ENCODE data around the gene PCSK6. TPM values are rescaled to one million over a fixed set of nuclear protein-coding genes. Genes with fewer than 3 reads are reported as not detected.

The PCSK6 gene
- total and polyA plus RNA-seq, 7 experiments from 2014 or later = 0.12 to 3.0 (median 0.70) TPM; not detected in 1

GRCh38 chr15:101277038-101277822, 212.3 kb downstream of the PCSK6 start, which contains the start of gene SELENOS:
TSS of gene SELENOS (minus strand) at chr15:101277485. CDS start at chr15:101277417, 68 bp downstream.
- DNase-seq (peak; percentile 74 to 98 (median 84)), ATAC-seq (peak; percentile 99)
- intact Hi-C loops (cut with micrococcal nuclease) = loop anchor here (1.0 to 10.0 kb wide), 9 partner anchors 17 to 675 kb away; partner anchors contain the start of genes CHSY1 (in 2 of the 2), ASB7 (in 1 of the 2), LINS1 (in 1 of the 2) and SNRPA1 (in 1 of the 2)
- H3K9me3 Mint-ChIP-seq = peaks cover 0 to 3% (median 0%) of the 10 kb centered on the region in 11 donors
- H3K27me3 ChIP-seq (ENCODE audit: control insufficient read depth in 2 of 2, insufficient read depth in 2 of 2, low read length in 2 of 2) = no peaks in the 10 kb centered on the region
- peak within 1 kb of the TSS; percentile 86 to 99 (median 95) for H3K4me3 Mint-ChIP-seq
- peaks cover 13 to 37% (median 24%) of the 10 kb centered on the region in 7 donors for H3K4me1 Mint-ChIP-seq
- H3K27ac Mint-ChIP-seq = peak within 1 kb of the TSS; percentile 80 to 96 (median 91)
- ChIA-PET POLR2A (interaction anchor here (1.1 to 1.9 kb wide), 2 partner anchors 18 kb away, joined by 7 to 8 read pairs; partner anchors contain the start of gene SNRPA1), CTCF (no interaction called here)
- no peaks in the 10 kb centered on the region for H3K9me3 ChIP-seq (ENCODE audit: control insufficient read depth in 2 of 3, low read length in 3 of 3)
- peak within 1 kb of the TSS; percentile 92 for H3K4me3 ChIP-seq (ENCODE audit: low read length)
- no peaks in the 10 kb centered on the region for H3K27me3 Mint-ChIP-seq
- H3K36me3 ChIP-seq (ENCODE audit: control insufficient read depth in 2 of 3, insufficient read depth in 3 of 3, low read length in 3 of 3) = peaks cover 31 to 53% (median 32%) of the 10 kb centered on the region in 3 experiments
- H3K36me3 Mint-ChIP-seq = peaks cover 15 to 43% (median 25%) of the 10 kb centered on the region in 5 donors
- H3K4me1 ChIP-seq (ENCODE audit: control insufficient read depth in 2 of 2, insufficient read depth in 2 of 2, low read length in 2 of 2) = peaks cover 11 to 21% of the 10 kb centered on the region in 2 donors
- H3K27ac ChIP-seq (ENCODE audit: low read depth, low read length) = peak within 1 kb of the TSS; percentile 88

GRCh38 chr15:101276501-101277037, 212.9 kb downstream of the PCSK6 start:
- peaks cover 13 to 37% (median 24%) of the 10 kb centered on the region in 7 donors for H3K4me1 Mint-ChIP-seq
- H3K9me3 Mint-ChIP-seq = peaks cover 0 to 3% (median 0%) of the 10 kb centered on the region in 11 donors
- ChIA-PET CTCF (interaction anchor here (0.6 kb wide), 1 partner anchor 11 kb away, joined by 5 read pairs; no protein-coding TSS in a partner anchor), POLR2A (interaction anchor here (0.7 to 1.7 kb wide), 3 partner anchors 15 to 34 kb away, joined by 3 to 8 read pairs (median 6); partner anchors contain the start of gene SNRPA1)
- Histone ChIP-seq H3K4me3 (ENCODE audit: low read length) (peak overlapping the region; percentile 92), H3K27ac (ENCODE audit: low read depth, low read length) (peak overlapping the region; percentile 88), H3K36me3 (ENCODE audit: control insufficient read depth in 2 of 3, insufficient read depth in 3 of 3, low read length in 3 of 3) (peaks cover 29 to 52% (median 31%) of the 10 kb centered on the region in 3 experiments), H3K4me1 (ENCODE audit: control insufficient read depth in 2 of 2, insufficient read depth in 2 of 2, low read length in 2 of 2) (peaks cover 11 to 21% of the 10 kb centered on the region in 2 donors), H3K27me3 (ENCODE audit: control insufficient read depth in 2 of 2, insufficient read depth in 2 of 2, low read length in 2 of 2) (no peaks in the 10 kb centered on the region), H3K9me3 (ENCODE audit: control insufficient read depth in 2 of 3, low read length in 3 of 3) (no peaks in the 10 kb centered on the region)
- peak overlapping the region; percentile 80 to 96 (median 89) for H3K27ac Mint-ChIP-seq
- ATAC-seq = peak; percentile 25
- H3K27me3 Mint-ChIP-seq = no peaks in the 10 kb centered on the region
- peak overlapping the region; percentile 86 to 99 (median 95) for H3K4me3 Mint-ChIP-seq
- intact Hi-C loops (cut with micrococcal nuclease) = loop anchor here (1.0 to 10.0 kb wide), 9 partner anchors 18 to 674 kb away; partner anchors contain the start of genes CHSY1 (in 2 of the 2), ASB7 (in 1 of the 2), LINS1 (in 1 of the 2) and SNRPA1 (in 1 of the 2)
- peaks cover 13 to 39% (median 26%) of the 10 kb centered on the region in 5 donors for H3K36me3 Mint-ChIP-seq
- peak in 2 of 9 donors; percentile 16 to 28 for DNase-seq

- peaks cover 13 to 35% (median 24%) of the 10 kb centered on the region in 5 donors for H3K36me3 Mint-ChIP-seq
- peaks cover 13 to 37% (median 24%) of the 10 kb centered on the region in 7 donors for H3K4me1 Mint-ChIP-seq
- Histone ChIP-seq H3K36me3 (ENCODE audit: control insufficient read depth in 2 of 3, insufficient read depth in 3 of 3, low read length in 3 of 3) (peaks cover 23 to 57% (median 41%) of the 10 kb centered on the region in 3 experiments), H3K4me1 (ENCODE audit: control insufficient read depth in 2 of 2, insufficient read depth in 2 of 2, low read length in 2 of 2) (peaks cover 11 to 21% of the 10 kb centered on the region in 2 donors), H3K4me3 (ENCODE audit: low read length) (no peak overlapping the region), H3K9me3 (ENCODE audit: control insufficient read depth in 2 of 3, low read length in 3 of 3) (no peaks in the 10 kb centered on the region), H3K27me3 (ENCODE audit: control insufficient read depth in 2 of 2, insufficient read depth in 2 of 2, low read length in 2 of 2) (no peaks in the 10 kb centered on the region), H3K27ac (ENCODE audit: low read depth, low read length) (no peak overlapping the region)
- DNase-seq (no peak), ATAC-seq (no peak)
- peak overlapping the region in 5 of 9 donors; percentile 2 to 70 (median 40) for H3K27ac Mint-ChIP-seq
- H3K27me3 Mint-ChIP-seq = no peaks in the 10 kb centered on the region
- ChIA-PET POLR2A (interaction anchor here (0.9 to 1.7 kb wide), 3 partner anchors 20 to 32 kb away, joined by 3 to 4 read pairs (median 4); partner anchors contain the start of genes CHSY1 and SNRPA1), CTCF (interaction anchor here (1.0 kb wide), 1 partner anchor 15 kb away, joined by 3 read pairs; no protein-coding TSS in a partner anchor)
- intact Hi-C loops (cut with micrococcal nuclease) = loop anchor here in 1 of 2 donors (5.0 to 10.0 kb wide), 3 partner anchors 258 to 447 kb away; partner anchors contain the start of gene TARS3
- H3K4me3 Mint-ChIP-seq = peak overlapping the region in 1 of 10 donors; percentile 45
- peaks cover 0 to 3% (median 0%) of the 10 kb centered on the region in 11 donors for H3K9me3 Mint-ChIP-seq
Observed at GRCh38 chr15:101275018-101275417, 214.5 kb downstream of the PCSK6 start.

- Histone ChIP-seq H3K9me3 (ENCODE audit: control insufficient read depth in 2 of 3, low read length in 3 of 3) (no peaks in the 10 kb centered on the region), H3K27ac (ENCODE audit: low read depth, low read length) (no peak overlapping the region), H3K27me3 (ENCODE audit: control insufficient read depth in 2 of 2, insufficient read depth in 2 of 2, low read length in 2 of 2) (no peaks in the 10 kb centered on the region), H3K4me1 (ENCODE audit: control insufficient read depth in 2 of 2, insufficient read depth in 2 of 2, low read length in 2 of 2) (peaks cover 11 to 21% of the 10 kb centered on the region in 2 donors), H3K36me3 (ENCODE audit: control insufficient read depth in 2 of 3, insufficient read depth in 3 of 3, low read length in 3 of 3) (peaks cover 21 to 62% (median 41%) of the 10 kb centered on the region in 3 experiments), H3K4me3 (ENCODE audit: low read length) (no peak overlapping the region)
- peaks cover 18 to 37% (median 24%) of the 10 kb centered on the region in 7 donors for H3K4me1 Mint-ChIP-seq
- peaks cover 13 to 46% (median 23%) of the 10 kb centered on the region in 5 donors for H3K36me3 Mint-ChIP-seq
- intact Hi-C loops (cut with micrococcal nuclease) = loop anchor here in 1 of 2 donors (10.0 kb wide), 1 partner anchor 349 kb away; no protein-coding TSS in a partner anchor
- ATAC-seq (no peak), DNase-seq (no peak)
- peak overlapping the region in 2 of 9 donors; percentile 56 to 82 for H3K27ac Mint-ChIP-seq
- H3K9me3 Mint-ChIP-seq = peaks cover 0 to 3% (median 0%) of the 10 kb centered on the region in 11 donors
- ChIA-PET POLR2A (no interaction called here), CTCF (no interaction called here)
- no peak overlapping the region for H3K4me3 Mint-ChIP-seq
- H3K27me3 Mint-ChIP-seq = no peaks in the 10 kb centered on the region
Observed at GRCh38 chr15:101273534-101273933, 216.0 kb downstream of the PCSK6 start.

- DNase-seq (no peak), ATAC-seq (no peak)
- no peaks in the 10 kb centered on the region for H3K9me3 ChIP-seq (ENCODE audit: control insufficient read depth in 2 of 3, low read length in 3 of 3)
- H3K9me3 Mint-ChIP-seq = peaks cover 0 to 3% (median 0%) of the 10 kb centered on the region in 11 donors
- H3K36me3 Mint-ChIP-seq = peaks cover 13 to 46% (median 23%) of the 10 kb centered on the region in 5 donors
- H3K4me1 ChIP-seq (ENCODE audit: control insufficient read depth in 2 of 2, insufficient read depth in 2 of 2, low read length in 2 of 2) = peaks cover 6 to 17% of the 10 kb centered on the region in 2 donors
- no peak overlapping the region for H3K27ac ChIP-seq (ENCODE audit: low read depth, low read length)
- peaks cover 16 to 30% (median 18%) of the 10 kb centered on the region in 7 donors for H3K4me1 Mint-ChIP-seq
- intact Hi-C loops (cut with micrococcal nuclease) = loop anchor here in 1 of 2 donors (10.0 kb wide), 1 partner anchor 348 kb away; no protein-coding TSS in a partner anchor
- no peak overlapping the region for H3K27ac Mint-ChIP-seq
- H3K27me3 ChIP-seq (ENCODE audit: control insufficient read depth in 2 of 2, insufficient read depth in 2 of 2, low read length in 2 of 2) = no peaks in the 10 kb centered on the region
- no peaks in the 10 kb centered on the region for H3K27me3 Mint-ChIP-seq
- no peak overlapping the region for H3K4me3 Mint-ChIP-seq
- ChIA-PET POLR2A (no interaction called here), CTCF (no interaction called here)
- H3K4me3 ChIP-seq (ENCODE audit: low read length) = no peak overlapping the region
- H3K36me3 ChIP-seq (ENCODE audit: control insufficient read depth in 2 of 3, insufficient read depth in 3 of 3, low read length in 3 of 3) = peaks cover 21 to 62% (median 41%) of the 10 kb centered on the region in 3 experiments
Observed at GRCh38 chr15:101272584-101272983, 216.9 kb downstream of the PCSK6 start.

Measured in naive thymus-derived CD4-positive, alpha-beta T cell (primary cell).